ENCODE data around the gene AZIN2.
A peak's percentile ranks its signal among the peaks of the same experiment; 100 is the strongest.

The AZIN2 gene

GRCh38 chr1:33141216-33141615 is 60.3 kb downstream of the AZIN2 start:
- no peak overlapping the region for H3K4ac ChIP-seq (ENCODE audit: low read depth, low read length)
- no peaks in the 10 kb centered on the region for H3K79me1 ChIP-seq (ENCODE audit: low read length)
- peak overlapping the region; percentile 5 for H3K9ac ChIP-seq (ENCODE audit: low read length)
- H3K4me1 ChIP-seq (ENCODE audit: control insufficient read depth, low read depth, low read length), result no peaks in the 10 kb centered on the region
- no peak overlapping the region for H2AK5ac ChIP-seq (ENCODE audit: low read length)
- no CpG with 5 or more reads among the region's 2 CpGs for WGBS (ENCODE audit: extremely low coverage, insufficient coverage, low lambda C conversion rate)
- H2BK120ac ChIP-seq (ENCODE audit: low read depth, low read length), result no peak overlapping the region
- no peaks in the 10 kb centered on the region for H3K36me3 ChIP-seq (ENCODE audit: control insufficient read depth, insufficient read depth, low read length)
- DNase-seq, result no peak
- no peak overlapping the region for H4K8ac ChIP-seq (ENCODE audit: low read depth, low read length)
- H3K18ac ChIP-seq (ENCODE audit: low read length), result no peak overlapping the region
- H2BK15ac ChIP-seq (replicated peaks; ENCODE audit: low read depth), result no peak overlapping the region
- H3K56ac ChIP-seq (ENCODE audit: low read length), result peak overlapping the region; percentile 17
- H3K27me3 ChIP-seq (ENCODE audit: insufficient read depth, low read length, poor library complexity), result no peaks in the 10 kb centered on the region
- H4K5ac ChIP-seq (ENCODE audit: low read length), result no peak overlapping the region
- no peak overlapping the region for H3K4me2 ChIP-seq (ENCODE audit: low read length)
- H3K23ac ChIP-seq (ENCODE audit: low read length), result peak overlapping the region; percentile 3
- H3K79me2 ChIP-seq (ENCODE audit: control insufficient read depth, insufficient read depth, low read length), result no peaks in the 10 kb centered on the region
- no peak overlapping the region for H3K4me3 ChIP-seq (ENCODE audit: low read length)
- H3K27ac ChIP-seq (ENCODE audit: low read depth, low read length), result no peak overlapping the region
- no peak overlapping the region for H2BK5ac ChIP-seq (ENCODE audit: low read length)

DNA sequence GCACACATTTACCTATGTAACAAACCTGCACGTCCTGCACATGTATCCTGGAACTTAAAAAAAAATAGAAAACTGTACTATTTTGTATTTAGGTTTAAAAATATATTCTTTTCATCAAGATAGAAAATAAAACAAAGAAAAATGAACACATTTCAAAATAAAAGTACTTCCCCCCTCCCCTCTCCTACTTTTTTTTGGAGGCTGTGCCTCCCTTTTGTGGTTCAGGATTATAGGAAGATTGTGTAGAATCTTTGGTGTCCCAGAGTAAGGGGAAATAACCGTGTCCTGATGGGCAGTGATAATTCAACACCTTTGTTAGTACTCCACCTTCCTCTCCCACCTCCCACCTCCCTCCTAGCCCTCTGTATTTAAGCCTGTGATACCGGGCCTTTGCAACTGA is 60.8 kb downstream of the AZIN2 start:
- no peak overlapping the region for H3K4me2 ChIP-seq (ENCODE audit: low read length)
- H3K4ac ChIP-seq (ENCODE audit: low read depth, low read length), result no peak overlapping the region
- H3K27ac ChIP-seq (ENCODE audit: low read depth, low read length), result no peak overlapping the region
- no peaks in the 10 kb centered on the region for H3K79me1 ChIP-seq (ENCODE audit: low read length)
- no peak overlapping the region for H4K5ac ChIP-seq (ENCODE audit: low read length)
- H3K9ac ChIP-seq (ENCODE audit: low read length), result no peak overlapping the region
- DNase-seq, result no peak
- H3K27me3 ChIP-seq (ENCODE audit: insufficient read depth, low read length, poor library complexity), result no peaks in the 10 kb centered on the region
- no peak overlapping the region for H3K4me3 ChIP-seq (ENCODE audit: low read length)
- H2BK15ac ChIP-seq (replicated peaks; ENCODE audit: low read depth), result no peak overlapping the region
- no peak overlapping the region for H2BK120ac ChIP-seq (ENCODE audit: low read depth, low read length)
- H3K36me3 ChIP-seq (ENCODE audit: control insufficient read depth, insufficient read depth, low read length), result no peaks in the 10 kb centered on the region
- H2AK5ac ChIP-seq (ENCODE audit: low read length), result no peak overlapping the region
- WGBS (ENCODE audit: extremely low coverage, insufficient coverage, low lambda C conversion rate), result no CpG with 5 or more reads among the region's 3 CpGs
- no peaks in the 10 kb centered on the region for H3K4me1 ChIP-seq (ENCODE audit: control insufficient read depth, low read depth, low read length)
- no peak overlapping the region for H3K18ac ChIP-seq (ENCODE audit: low read length)
- no peak overlapping the region for H3K56ac ChIP-seq (ENCODE audit: low read length)
- H2BK5ac ChIP-seq (ENCODE audit: low read length), result no peak overlapping the region
- no peaks in the 10 kb centered on the region for H3K79me2 ChIP-seq (ENCODE audit: control insufficient read depth, insufficient read depth, low read length)
- no peak overlapping the region for H3K23ac ChIP-seq (ENCODE audit: low read length)
- no peak overlapping the region for H4K8ac ChIP-seq (ENCODE audit: low read depth, low read length)

DNA sequence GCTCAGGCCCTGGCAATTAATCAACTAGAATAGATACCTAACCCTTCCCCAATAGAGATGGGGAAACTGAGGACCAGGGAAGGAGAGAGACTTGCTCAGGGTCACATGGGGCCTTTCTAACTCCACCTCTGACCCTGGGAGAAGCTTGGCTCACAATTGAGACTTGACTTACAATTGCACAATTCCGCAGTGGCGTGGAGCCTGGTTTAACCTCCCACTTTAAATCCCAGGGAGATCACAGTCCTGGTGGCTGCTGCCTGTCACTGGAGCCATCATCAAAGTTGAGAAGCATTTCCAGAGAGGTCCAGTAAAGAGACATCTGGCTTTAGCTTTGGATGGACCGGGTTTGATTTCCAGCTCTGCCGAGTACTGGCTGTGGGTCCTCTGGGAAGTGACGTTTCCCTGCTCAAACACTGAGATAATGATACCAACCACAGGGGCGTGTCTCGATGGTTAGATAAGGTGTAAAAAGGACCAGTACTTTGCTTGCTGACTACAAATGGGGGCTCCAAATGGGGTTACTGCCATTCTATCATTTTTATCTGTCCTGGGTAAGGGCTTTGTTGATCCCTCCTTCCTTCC is 61.6 kb downstream of the AZIN2 start:
- Histone ChIP-seq H3K9ac (ENCODE audit: low read length) (no peak overlapping the region), H3K4me1 (ENCODE audit: control insufficient read depth, low read depth, low read length) (no peaks in the 10 kb centered on the region), H2BK120ac (ENCODE audit: low read depth, low read length) (no peak overlapping the region), H3K4me2 (ENCODE audit: low read length) (no peak overlapping the region), H3K36me3 (ENCODE audit: control insufficient read depth, insufficient read depth, low read length) (no peaks in the 10 kb centered on the region), H2BK15ac (replicated peaks; ENCODE audit: low read depth) (no peak overlapping the region), H3K4ac (ENCODE audit: low read depth, low read length) (no peak overlapping the region), H3K18ac (ENCODE audit: low read length) (no peak overlapping the region), H2BK5ac (ENCODE audit: low read length) (no peak overlapping the region), H4K5ac (ENCODE audit: low read length) (no peak overlapping the region), H3K79me1 (ENCODE audit: low read length) (no peaks in the 10 kb centered on the region), H3K56ac (ENCODE audit: low read length) (no peak overlapping the region), H3K23ac (ENCODE audit: low read length) (no peak overlapping the region), H3K4me3 (ENCODE audit: low read length) (no peak overlapping the region), H4K8ac (ENCODE audit: low read depth, low read length) (no peak overlapping the region), H3K27me3 (ENCODE audit: insufficient read depth, low read length, poor library complexity) (no peaks in the 10 kb centered on the region), H3K27ac (ENCODE audit: low read depth, low read length) (no peak overlapping the region), H2AK5ac (ENCODE audit: low read length) (no peak overlapping the region), H3K79me2 (ENCODE audit: control insufficient read depth, insufficient read depth, low read length) (no peaks in the 10 kb centered on the region)
- no peak for DNase-seq
- no CpG with 5 or more reads among the region's 7 CpGs for WGBS (ENCODE audit: extremely low coverage, insufficient coverage, low lambda C conversion rate)

GRCh38 chr1:33143176-33143575 is 62.2 kb downstream of the AZIN2 start:
- Histone ChIP-seq H3K18ac (ENCODE audit: low read length) (no peak overlapping the region), H2BK15ac (replicated peaks; ENCODE audit: low read depth) (no peak overlapping the region), H3K4me2 (ENCODE audit: low read length) (no peak overlapping the region), H3K36me3 (ENCODE audit: control insufficient read depth, insufficient read depth, low read length) (no peaks in the 10 kb centered on the region), H3K9ac (ENCODE audit: low read length) (no peak overlapping the region), H2BK5ac (ENCODE audit: low read length) (no peak overlapping the region), H3K79me2 (ENCODE audit: control insufficient read depth, insufficient read depth, low read length) (no peaks in the 10 kb centered on the region), H3K4me3 (ENCODE audit: low read length) (no peak overlapping the region), H3K27ac (ENCODE audit: low read depth, low read length) (no peak overlapping the region), H4K5ac (ENCODE audit: low read length) (no peak overlapping the region), H3K23ac (ENCODE audit: low read length) (no peak overlapping the region), H3K27me3 (ENCODE audit: insufficient read depth, low read length, poor library complexity) (no peaks in the 10 kb centered on the region), H3K79me1 (ENCODE audit: low read length) (no peaks in the 10 kb centered on the region), H3K4ac (ENCODE audit: low read depth, low read length) (no peak overlapping the region), H3K4me1 (ENCODE audit: control insufficient read depth, low read depth, low read length) (no peaks in the 10 kb centered on the region), H3K56ac (ENCODE audit: low read length) (no peak overlapping the region), H2BK120ac (ENCODE audit: low read depth, low read length) (no peak overlapping the region), H2AK5ac (ENCODE audit: low read length) (no peak overlapping the region), H4K8ac (ENCODE audit: low read depth, low read length) (no peak overlapping the region)
- DNase-seq, result no peak
- WGBS (ENCODE audit: extremely low coverage, insufficient coverage, low lambda C conversion rate), result no CpG with 5 or more reads among the region's 4 CpGs

DNA sequence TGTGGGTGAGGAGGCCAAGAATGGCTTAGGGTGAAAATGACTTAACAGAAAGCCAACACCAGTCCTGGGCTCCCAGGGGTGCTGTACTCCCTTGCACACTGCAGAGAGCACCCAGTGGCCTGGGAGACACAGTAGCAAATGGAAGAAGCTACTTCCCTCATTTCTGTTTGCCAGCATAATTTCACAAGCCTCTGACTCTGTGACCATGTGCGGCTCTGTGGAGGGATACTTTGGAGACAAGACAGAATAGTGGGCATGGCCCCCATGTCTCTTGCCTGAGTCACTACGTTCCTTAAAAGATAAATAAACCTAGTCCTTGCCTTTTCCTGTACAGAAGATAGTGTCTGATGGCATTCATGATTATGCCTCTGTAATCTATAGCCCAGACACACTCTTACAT is 62.7 kb downstream of the AZIN2 start:
- DNase-seq, result no peak

DNA sequence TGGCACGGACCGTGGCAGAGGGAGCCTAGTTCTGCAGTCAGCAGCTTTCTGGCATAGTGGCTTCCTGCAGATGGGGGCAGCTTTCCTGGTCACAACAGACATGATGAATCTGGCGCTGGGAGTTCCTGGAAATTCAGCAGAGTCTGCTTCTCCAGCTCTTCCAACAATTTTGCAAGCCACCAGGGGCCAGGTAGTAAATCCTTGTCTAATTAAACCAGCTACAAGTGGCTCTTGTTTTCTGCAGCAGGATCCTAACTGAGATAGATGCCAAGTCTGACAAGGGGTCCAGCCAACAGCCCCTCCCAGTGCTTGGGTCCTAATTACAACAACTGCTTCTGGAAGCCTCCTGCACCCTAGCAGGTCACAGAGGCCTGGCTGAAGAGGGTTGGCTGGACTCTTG is 65.0 kb downstream of the AZIN2 start:
- Histone ChIP-seq H3K4me1 (ENCODE audit: control insufficient read depth, low read depth, low read length) (no peaks in the 10 kb centered on the region), H3K79me2 (ENCODE audit: control insufficient read depth, insufficient read depth, low read length) (no peaks in the 10 kb centered on the region), H4K5ac (ENCODE audit: low read length) (no peak overlapping the region), H3K79me1 (ENCODE audit: low read length) (no peaks in the 10 kb centered on the region), H3K4me3 (ENCODE audit: low read length) (no peak overlapping the region), H3K36me3 (ENCODE audit: control insufficient read depth, insufficient read depth, low read length) (no peaks in the 10 kb centered on the region), H3K4me2 (ENCODE audit: low read length) (no peak overlapping the region), H2BK5ac (ENCODE audit: low read length) (no peak overlapping the region), H2AK5ac (ENCODE audit: low read length) (no peak overlapping the region), H4K8ac (ENCODE audit: low read depth, low read length) (no peak overlapping the region), H3K23ac (ENCODE audit: low read length) (no peak overlapping the region), H3K27ac (ENCODE audit: low read depth, low read length) (no peak overlapping the region), H3K56ac (ENCODE audit: low read length) (no peak overlapping the region), H3K27me3 (ENCODE audit: insufficient read depth, low read length, poor library complexity) (no peaks in the 10 kb centered on the region), H3K18ac (ENCODE audit: low read length) (no peak overlapping the region), H3K4ac (ENCODE audit: low read depth, low read length) (no peak overlapping the region), H2BK120ac (ENCODE audit: low read depth, low read length) (no peak overlapping the region), H3K9ac (ENCODE audit: low read length) (no peak overlapping the region), H2BK15ac (replicated peaks; ENCODE audit: low read depth) (no peak overlapping the region)
- no CpG with 5 or more reads among the region's 3 CpGs for WGBS (ENCODE audit: extremely low coverage, insufficient coverage, low lambda C conversion rate)
- no peak for DNase-seq

More for the DNA sequence above, 62.7 kb downstream of the AZIN2 start:
- no CpG with 5 or more reads among the region's 2 CpGs for WGBS (ENCODE audit: extremely low coverage, insufficient coverage, low lambda C conversion rate)
- Histone ChIP-seq H3K23ac (ENCODE audit: low read length) (no peak overlapping the region), H3K79me1 (ENCODE audit: low read length) (no peaks in the 10 kb centered on the region), H4K5ac (ENCODE audit: low read length) (no peak overlapping the region), H2AK5ac (ENCODE audit: low read length) (no peak overlapping the region), H3K4ac (ENCODE audit: low read depth, low read length) (no peak overlapping the region), H3K4me1 (ENCODE audit: control insufficient read depth, low read depth, low read length) (no peaks in the 10 kb centered on the region), H3K4me2 (ENCODE audit: low read length) (no peak overlapping the region), H3K27me3 (ENCODE audit: insufficient read depth, low read length, poor library complexity) (no peaks in the 10 kb centered on the region), H2BK5ac (ENCODE audit: low read length) (no peak overlapping the region), H3K36me3 (ENCODE audit: control insufficient read depth, insufficient read depth, low read length) (no peaks in the 10 kb centered on the region), H3K4me3 (ENCODE audit: low read length) (no peak overlapping the region), H2BK120ac (ENCODE audit: low read depth, low read length) (no peak overlapping the region), H3K9ac (ENCODE audit: low read length) (no peak overlapping the region), H2BK15ac (replicated peaks; ENCODE audit: low read depth) (no peak overlapping the region), H3K79me2 (ENCODE audit: control insufficient read depth, insufficient read depth, low read length) (no peaks in the 10 kb centered on the region), H3K27ac (ENCODE audit: low read depth, low read length) (no peak overlapping the region), H3K18ac (ENCODE audit: low read length) (no peak overlapping the region), H3K56ac (ENCODE audit: low read length) (no peak overlapping the region), H4K8ac (ENCODE audit: low read depth, low read length) (no peak overlapping the region)

Measured in mesendoderm (in vitro differentiated cells).